SJSA1 (cell line): ENCODE results near the gene PPFIBP2. TPM values are rescaled to one million over a fixed set of nuclear protein-coding genes. Genes with fewer than 3 reads are reported as not detected.

Experiments used
- DNase-seq, 2 experiments: peaks; one replicate each; pipeline ENCODE4 v3.0.0-alpha.2; 2015 to 2020; ENCODE audit warnings: low spot score in 2 of 2, low read depth in 1 of 2
- H3K27ac ChIP-seq: fragments of 250-450 bp; sonication (Bioruptor Pico); 2 replicates; pipeline ENCODE4 v1.5.1; 2020; ENCODE audit warnings: mild to moderate bottlenecking, moderate library complexity
- H3K27me3 ChIP-seq: fragments of 250-450 bp; sonication (Bioruptor Pico); replicated peaks from 2 replicates; pipeline ENCODE4 v1.5.1; 2020; ENCODE audit warnings: mild to moderate bottlenecking, moderate library complexity
- H3K36me3 ChIP-seq: fragments of 250-450 bp; sonication (Bioruptor Pico); 2 replicates; pipeline ENCODE4 v1.5.1; 2020; ENCODE audit warnings: mild to moderate bottlenecking
- H3K4me1 ChIP-seq: fragments of 250-450 bp; sonication (Bioruptor Pico); replicated peaks from 2 replicates; pipeline ENCODE4 v1.6.1; 2021; ENCODE audit warnings: mild to moderate bottlenecking
- H3K4me3 ChIP-seq: fragments of 250-450 bp; sonication (Bioruptor Pico); 2 replicates; pipeline ENCODE4 v1.5.1; 2020; ENCODE audit warnings: mild to moderate bottlenecking
- H3K9me3 ChIP-seq: fragments of 250-450 bp; sonication (Bioruptor Pico); replicated peaks from 2 replicates; pipeline ENCODE4 v1.5.1; 2020; ENCODE audit warnings: mild to moderate bottlenecking
- total RNA-seq: library from RNA; depleted of rRNA; stranded (reverse); fragments of >200 nt; shearing (Covaris generic); gene quantifications from 2 replicates; pipeline ENCODE4 v1.2.3, GENCODE V29; 2014

The PPFIBP2 gene
- total RNA-seq, 1 experiment from 2014 or later = 7.4 TPM

DNA sequence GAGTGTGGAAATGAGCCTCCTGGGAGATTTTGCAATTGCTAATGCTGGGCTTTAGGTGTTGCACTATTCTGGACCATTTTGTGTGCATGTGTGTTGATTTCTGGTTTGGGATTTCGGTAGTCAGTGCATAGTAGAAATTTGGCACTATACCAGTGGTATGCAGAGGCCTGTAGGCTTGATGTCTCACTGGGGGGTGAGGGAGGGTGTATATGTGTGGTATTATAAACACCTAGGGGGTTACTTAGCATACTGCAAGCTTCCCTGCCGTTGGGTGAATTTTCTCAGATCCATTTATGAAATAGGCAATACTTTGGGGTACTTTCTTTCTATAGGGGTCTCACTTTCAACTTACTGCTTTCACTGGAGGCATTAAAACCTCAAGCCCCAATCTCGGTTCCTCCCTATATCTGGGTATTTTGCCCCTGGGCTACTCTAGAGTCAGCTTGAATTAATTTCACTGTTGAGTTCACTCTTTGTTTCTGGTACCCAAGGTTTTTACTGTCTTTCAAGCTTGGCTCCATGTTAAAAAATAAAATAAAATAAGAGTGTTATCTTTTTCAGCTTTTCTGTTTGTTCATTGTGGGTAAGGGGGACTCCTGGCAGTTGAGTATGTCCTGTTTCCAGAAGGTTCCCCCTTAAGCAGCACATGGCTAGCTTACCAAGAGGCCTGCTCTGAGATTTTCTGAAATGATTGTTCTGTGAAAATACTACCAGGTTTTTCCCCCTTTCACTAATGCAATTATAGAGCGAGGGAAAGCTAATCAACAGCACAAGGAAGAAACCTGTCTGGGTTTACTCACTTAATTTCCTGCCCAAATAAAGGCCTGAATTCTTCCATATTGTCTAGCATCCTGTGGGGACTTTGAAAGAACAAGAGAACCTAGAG, 45.8 kb downstream of the PPFIBP2 start:
- Histone ChIP-seq H3K4me1 (peaks cover 6% of the 10 kb centered on the region), H3K4me3 (no peak overlapping the region), H3K36me3 (no peaks in the 10 kb centered on the region), H3K27me3 (no peaks in the 10 kb centered on the region), H3K9me3 (no peaks in the 10 kb centered on the region), H3K27ac (no peak overlapping the region)
- DNase-seq = no peak

DNA sequence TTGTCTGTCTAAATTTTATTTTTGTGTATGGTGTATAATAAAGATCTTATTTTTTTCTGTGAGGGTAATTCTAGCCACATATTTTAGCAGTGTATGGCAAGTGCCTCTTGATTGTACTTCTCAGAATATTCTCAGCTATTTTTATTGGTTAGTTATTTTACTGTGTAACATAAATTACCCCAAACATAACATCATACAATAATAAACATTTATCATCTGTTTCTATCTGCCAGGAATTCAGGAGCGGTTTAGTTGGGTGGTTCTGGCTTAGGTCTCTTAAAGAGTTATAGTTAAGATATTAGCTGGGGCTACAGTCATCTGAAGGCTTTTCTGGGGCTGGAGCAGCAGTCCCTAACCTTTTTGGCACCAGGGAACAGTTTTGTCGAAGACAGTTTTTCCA, 47.8 kb downstream of the PPFIBP2 start:
- DNase-seq = no peak

DNA sequence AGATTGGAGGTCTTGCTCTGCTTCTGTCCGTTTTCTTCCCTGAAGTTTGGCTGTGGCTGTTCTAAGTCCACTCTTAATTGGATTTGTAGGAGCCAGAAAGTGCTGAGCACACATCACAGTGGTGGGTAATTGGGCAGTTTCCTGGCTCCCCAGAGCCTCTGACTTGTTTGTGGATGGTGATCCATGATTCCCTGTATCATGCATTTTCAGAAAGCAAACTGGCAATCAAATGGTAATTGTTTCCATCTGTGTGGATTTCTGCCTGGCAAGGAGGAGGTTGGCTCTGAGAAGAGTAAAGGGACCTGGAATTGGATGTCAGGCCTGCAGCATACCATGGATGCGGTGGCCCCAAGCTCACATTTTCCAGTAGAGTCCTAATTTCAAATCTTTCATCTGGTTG, 49.5 kb downstream of the PPFIBP2 start:
- H3K27ac ChIP-seq = no peak overlapping the region
- no peaks in the 10 kb centered on the region for H3K9me3 ChIP-seq
- no peaks in the 10 kb centered on the region for H3K4me1 ChIP-seq
- no peaks in the 10 kb centered on the region for H3K27me3 ChIP-seq
- H3K36me3 ChIP-seq = no peaks in the 10 kb centered on the region
- no peak overlapping the region for H3K4me3 ChIP-seq
- DNase-seq = no peak

More for the DNA sequence above, 47.8 kb downstream of the PPFIBP2 start:
- H3K27me3 ChIP-seq = no peaks in the 10 kb centered on the region
- H3K4me3 ChIP-seq = no peak overlapping the region
- H3K27ac ChIP-seq = no peak overlapping the region
- H3K9me3 ChIP-seq = no peaks in the 10 kb centered on the region
- H3K4me1 ChIP-seq = no peaks in the 10 kb centered on the region
- no peaks in the 10 kb centered on the region for H3K36me3 ChIP-seq

DNA sequence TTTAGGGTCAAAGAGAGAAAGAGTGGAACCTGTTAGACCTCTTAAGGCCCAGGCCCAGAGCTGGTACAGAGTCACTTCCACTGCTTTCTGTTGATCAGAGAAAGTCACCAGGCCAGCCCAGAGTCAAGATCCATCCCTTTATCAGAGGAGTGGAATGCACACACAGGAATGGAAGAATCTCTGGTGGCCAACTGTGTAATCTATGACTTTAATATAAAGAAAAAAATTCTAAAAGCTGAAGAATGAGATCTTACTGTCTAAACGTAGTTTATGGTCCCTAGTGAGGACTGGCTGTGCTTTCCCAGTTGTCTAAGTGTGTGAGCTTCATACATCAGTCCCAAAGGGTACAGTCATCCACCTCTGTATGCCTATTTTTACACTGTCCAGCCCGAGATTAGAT, 51.0 kb downstream of the PPFIBP2 start:
- DNase-seq = no peak
- Histone ChIP-seq H3K36me3 (no peaks in the 10 kb centered on the region), H3K27ac (no peak overlapping the region), H3K9me3 (no peaks in the 10 kb centered on the region), H3K4me3 (no peak overlapping the region), H3K4me1 (no peaks in the 10 kb centered on the region), H3K27me3 (no peaks in the 10 kb centered on the region)

DNA sequence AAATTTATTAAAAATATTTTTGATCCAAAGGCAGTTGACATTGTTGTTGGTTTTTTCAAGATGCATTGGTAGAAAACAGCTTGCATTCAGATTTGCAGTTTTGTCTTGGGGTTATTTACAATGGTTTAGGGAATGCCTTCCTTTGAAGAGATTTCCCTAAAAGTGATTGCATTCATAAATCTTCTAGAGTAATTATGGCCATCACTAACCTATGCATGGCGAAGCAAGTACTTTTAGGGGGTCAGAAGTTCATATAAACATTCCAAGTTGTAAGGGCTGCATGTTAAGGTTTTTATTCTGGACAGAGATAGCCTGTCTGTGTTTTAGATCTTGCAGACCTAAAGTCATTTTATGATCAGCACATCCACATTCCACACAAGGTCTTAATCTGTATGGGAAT, 53.5 kb downstream of the PPFIBP2 start:
- H3K9me3 ChIP-seq = no peaks in the 10 kb centered on the region
- H3K4me1 ChIP-seq = peaks cover 11% of the 10 kb centered on the region

DNA sequence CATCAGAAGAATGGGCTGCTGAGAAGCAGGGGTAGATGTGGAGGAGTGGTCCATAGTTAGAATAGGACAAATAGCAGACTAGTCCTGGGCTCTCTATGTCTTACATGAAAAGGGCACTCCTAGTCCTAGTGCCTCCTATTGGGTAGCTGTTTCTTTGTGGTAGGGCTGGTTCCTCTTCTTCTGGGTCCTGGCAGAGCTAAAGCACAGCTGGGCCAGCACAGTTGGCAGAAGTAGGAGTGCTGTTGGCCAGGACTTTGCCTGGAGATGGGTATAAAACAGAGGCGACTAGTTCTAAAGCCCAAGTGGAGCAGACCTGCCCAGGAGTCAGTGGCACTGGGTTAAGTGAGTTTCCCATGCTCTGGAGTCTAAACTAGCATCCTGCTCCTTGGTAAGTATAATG, 55.2 kb downstream of the PPFIBP2 start:
- no peak overlapping the region for H3K4me3 ChIP-seq
- no peaks in the 10 kb centered on the region for H3K9me3 ChIP-seq
- H3K27me3 ChIP-seq = no peaks in the 10 kb centered on the region
- no peak for DNase-seq
- H3K4me1 ChIP-seq = peaks cover 25% of the 10 kb centered on the region
- H3K27ac ChIP-seq = no peak overlapping the region
- H3K36me3 ChIP-seq = no peaks in the 10 kb centered on the region

More for the DNA sequence above, 53.5 kb downstream of the PPFIBP2 start:
- H3K4me3 ChIP-seq = no peak overlapping the region
- H3K27me3 ChIP-seq = no peaks in the 10 kb centered on the region
- no peak overlapping the region for H3K27ac ChIP-seq
- DNase-seq = no peak
- H3K36me3 ChIP-seq = no peaks in the 10 kb centered on the region

DNA sequence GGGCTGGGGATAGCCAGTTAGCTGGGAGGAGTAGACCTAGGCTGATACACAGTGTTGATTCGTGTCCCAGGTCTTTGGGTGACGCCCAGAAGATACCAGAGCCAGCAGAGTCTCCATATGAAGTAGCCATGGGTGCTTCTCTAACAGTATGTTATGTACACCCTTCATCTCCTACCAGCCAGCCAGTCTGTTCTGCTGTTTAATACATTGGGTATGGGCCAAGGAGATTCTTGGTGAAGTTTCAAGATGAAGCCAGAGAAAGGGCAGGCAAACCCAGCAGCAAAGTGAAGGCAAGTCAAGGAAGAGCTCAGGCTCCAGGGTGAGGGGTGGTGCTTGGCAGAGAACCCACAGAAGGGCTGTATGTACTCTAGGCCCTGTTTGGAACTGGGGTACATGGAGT, 56.4 kb downstream of the PPFIBP2 start:
- no peak overlapping the region for H3K27ac ChIP-seq
- H3K36me3 ChIP-seq = no peaks in the 10 kb centered on the region
- no peak for DNase-seq
- no peak overlapping the region for H3K4me3 ChIP-seq
- H3K4me1 ChIP-seq = peaks cover 37% of the 10 kb centered on the region
- no peaks in the 10 kb centered on the region for H3K27me3 ChIP-seq
- no peaks in the 10 kb centered on the region for H3K9me3 ChIP-seq

DNA sequence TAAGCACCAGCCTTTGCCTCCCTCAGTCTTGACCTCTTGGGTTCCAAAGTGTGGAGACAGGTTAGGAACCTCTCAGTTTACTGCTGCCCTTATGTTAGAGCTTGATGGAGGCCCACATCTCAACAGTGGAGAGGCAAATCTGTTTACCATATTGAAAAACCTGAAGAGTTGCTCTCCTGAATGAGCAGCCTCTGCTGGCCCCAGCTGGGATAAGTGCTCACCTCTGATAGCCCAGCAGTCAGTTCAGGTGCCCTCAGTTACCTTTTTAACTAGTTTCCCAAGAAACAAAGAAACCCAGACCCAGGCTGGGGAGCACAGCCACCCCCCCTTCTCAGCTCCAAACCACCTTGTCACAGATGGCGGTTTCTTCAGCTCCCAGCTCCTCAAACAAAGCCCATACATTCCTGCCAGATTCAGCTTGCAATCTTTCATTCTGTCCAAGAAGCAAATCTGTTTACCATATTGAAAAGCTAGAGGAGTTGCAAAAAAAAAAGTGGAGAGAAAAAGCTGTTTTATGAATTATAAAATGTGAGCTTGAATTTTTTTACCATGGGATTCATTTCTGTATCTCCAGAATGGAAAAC, 57.2 kb downstream of the PPFIBP2 start:
- no peak for DNase-seq
- H3K36me3 ChIP-seq = no peaks in the 10 kb centered on the region
- no peak overlapping the region for H3K27ac ChIP-seq
- H3K27me3 ChIP-seq = no peaks in the 10 kb centered on the region
- no peak overlapping the region for H3K4me3 ChIP-seq
- H3K9me3 ChIP-seq = no peaks in the 10 kb centered on the region
- H3K4me1 ChIP-seq = peaks cover 45% of the 10 kb centered on the region

DNA sequence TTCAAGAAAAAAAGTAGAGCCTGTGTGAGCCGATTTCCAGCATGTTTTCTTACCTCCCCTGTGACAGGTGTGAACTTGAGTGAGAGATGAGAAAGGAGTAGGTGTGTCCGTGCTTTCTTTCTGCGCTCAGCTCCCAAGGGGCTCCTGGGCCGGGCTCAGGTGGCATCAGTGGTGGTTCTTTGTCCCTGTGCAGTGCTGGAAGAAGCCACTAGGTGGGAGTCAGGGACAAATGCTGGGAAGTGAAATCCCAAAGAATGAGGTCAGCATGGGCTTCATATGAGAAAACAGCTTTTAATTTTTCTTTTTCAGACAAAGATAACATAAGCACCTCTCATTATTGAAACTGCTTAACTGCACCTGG, 57.8 kb downstream of the PPFIBP2 start:
- Histone ChIP-seq H3K27ac (peak overlapping the region; percentile 73), H3K27me3 (no peaks in the 10 kb centered on the region), H3K4me1 (peaks cover 51% of the 10 kb centered on the region), H3K36me3 (no peaks in the 10 kb centered on the region), H3K4me3 (no peak overlapping the region), H3K9me3 (no peaks in the 10 kb centered on the region)
- peak; percentile 44 to 55 for DNase-seq

DNA sequence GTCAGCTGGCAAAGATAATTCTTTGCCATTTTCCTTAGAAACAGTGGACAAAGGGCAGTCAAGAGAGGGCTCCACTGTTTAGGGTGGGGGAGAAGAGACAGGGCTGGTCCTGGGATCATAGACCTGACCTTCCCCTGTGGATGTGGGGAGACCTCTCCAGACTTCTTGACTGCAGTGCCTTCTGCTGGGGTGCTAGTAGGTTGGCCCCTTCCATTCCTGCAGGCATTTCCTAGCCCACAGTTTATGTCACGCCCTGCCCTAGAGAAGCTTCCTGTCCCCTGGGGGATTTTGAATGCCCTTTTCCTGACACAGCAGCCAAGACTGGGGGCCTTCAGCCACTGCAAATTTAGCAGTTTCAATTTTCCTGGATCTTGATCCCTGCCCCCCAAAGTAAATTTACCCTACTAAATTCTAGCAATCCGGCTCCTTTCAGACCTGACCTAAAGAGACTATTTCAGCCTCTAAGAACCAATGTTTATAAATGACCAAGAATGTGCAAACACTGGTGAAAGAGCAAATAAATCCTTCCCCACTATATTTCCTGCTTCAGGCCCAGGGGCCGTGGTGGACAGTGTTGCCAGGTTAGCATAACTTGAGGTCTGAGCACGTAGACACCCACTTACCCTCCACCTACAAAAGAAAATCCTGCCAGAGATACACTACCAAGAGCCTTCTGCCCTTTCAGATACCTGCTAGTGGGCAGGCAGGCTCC, 58.4 kb downstream of the PPFIBP2 start:
- H3K9me3 ChIP-seq = no peaks in the 10 kb centered on the region
- no peaks in the 10 kb centered on the region for H3K36me3 ChIP-seq
- H3K4me3 ChIP-seq = no peak overlapping the region
- H3K27ac ChIP-seq = peak overlapping the region; percentile 73
- DNase-seq = peak; percentile 53 to 66
- H3K4me1 ChIP-seq = peaks cover 56% of the 10 kb centered on the region
- no peaks in the 10 kb centered on the region for H3K27me3 ChIP-seq

DNA sequence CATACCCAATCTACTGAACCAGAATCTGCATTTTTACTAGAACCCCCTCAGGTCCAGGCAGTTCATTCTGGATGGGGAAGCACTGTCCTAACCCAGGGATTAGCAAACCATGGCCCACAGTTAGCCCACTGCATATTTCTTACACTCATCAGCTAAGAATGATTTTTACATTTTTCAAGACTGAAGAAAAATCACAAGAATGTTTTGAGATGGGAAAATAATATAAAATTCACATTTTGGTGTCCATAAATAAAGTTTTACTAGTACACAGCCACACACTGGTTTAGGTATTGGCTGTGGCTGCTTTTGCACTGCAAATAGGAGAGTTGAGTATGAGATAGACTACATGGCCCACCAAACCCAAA, 59.4 kb downstream of the PPFIBP2 start:
- no peak for DNase-seq
- Histone ChIP-seq H3K4me1 (peaks cover 67% of the 10 kb centered on the region), H3K4me3 (no peak overlapping the region), H3K27ac (no peak overlapping the region), H3K27me3 (no peaks in the 10 kb centered on the region), H3K9me3 (no peaks in the 10 kb centered on the region), H3K36me3 (no peaks in the 10 kb centered on the region)

DNA sequence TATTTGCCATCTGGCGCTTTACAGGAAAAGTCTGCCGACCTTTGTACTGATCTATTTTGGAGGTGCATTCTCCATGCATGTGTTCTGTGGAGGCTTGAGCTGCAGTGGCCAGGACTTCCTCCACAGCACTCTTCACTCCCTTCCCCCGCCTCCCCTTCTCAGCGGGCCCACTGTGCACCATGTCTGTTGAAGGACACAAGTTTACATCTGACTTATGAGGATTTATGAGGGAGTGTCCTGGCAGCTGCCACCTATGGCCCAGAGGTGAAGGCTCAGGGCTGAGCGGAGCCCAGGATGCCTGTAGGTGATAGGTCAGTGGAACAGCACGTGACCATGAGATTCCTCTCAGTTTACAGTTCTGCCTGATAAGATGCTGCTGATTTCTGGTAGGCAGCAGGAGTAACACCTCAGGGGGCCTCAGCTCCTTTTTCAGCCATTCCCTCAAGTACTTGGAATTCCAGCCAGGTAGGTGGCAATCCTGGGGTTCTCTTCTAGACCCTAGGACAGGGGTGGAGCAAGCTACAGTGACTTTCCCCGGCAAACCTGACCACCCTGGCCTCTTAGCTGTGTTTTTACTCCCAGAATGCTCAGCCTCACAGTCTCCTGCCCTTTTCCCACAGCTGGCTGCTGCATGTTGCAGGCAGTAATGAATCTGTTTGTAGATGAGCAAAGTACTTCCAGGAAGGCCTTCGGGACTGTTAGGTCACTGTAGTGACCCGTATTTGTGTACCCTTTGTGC, 59.9 kb downstream of the PPFIBP2 start:
- no peak for DNase-seq
- peaks cover 72% of the 10 kb centered on the region for H3K4me1 ChIP-seq
- no peak overlapping the region for H3K4me3 ChIP-seq
- no peaks in the 10 kb centered on the region for H3K36me3 ChIP-seq
- H3K9me3 ChIP-seq = no peaks in the 10 kb centered on the region
- no peak overlapping the region for H3K27ac ChIP-seq
- no peaks in the 10 kb centered on the region for H3K27me3 ChIP-seq

DNA sequence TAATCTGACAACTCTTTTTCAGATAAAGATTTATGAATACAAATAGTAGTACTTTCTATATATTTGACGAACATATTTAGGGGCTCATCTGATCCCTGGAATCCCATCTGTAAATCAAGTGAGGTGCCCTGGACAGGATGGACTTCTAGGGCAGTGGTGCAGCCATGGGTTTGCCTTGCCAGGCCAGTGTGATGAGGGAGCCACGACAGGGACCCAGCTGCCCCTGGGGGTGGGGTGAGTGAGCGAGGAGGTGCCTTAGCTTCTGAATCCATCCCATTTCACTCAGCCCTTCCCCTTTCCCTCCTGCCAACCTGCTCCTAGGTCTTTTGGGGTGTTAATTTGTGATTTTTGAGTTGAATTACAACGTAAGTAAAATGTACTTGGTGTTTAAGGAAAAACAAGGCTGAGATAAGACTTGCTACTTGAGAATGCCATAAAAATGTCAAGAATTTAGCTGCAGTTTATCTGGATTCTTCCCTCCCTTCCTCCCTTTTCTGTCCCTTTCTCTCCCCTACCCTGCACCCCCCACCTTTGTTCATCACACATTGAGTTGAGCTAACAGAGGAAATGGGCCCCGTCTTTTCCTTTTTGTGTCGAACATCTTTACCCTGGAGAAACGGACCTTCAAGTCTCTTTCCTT, 60.8 kb downstream of the PPFIBP2 start:
- no peaks in the 10 kb centered on the region for H3K9me3 ChIP-seq
- no peak overlapping the region for H3K27ac ChIP-seq
- no peak overlapping the region for H3K4me3 ChIP-seq
- H3K27me3 ChIP-seq = no peaks in the 10 kb centered on the region
- no peaks in the 10 kb centered on the region for H3K36me3 ChIP-seq
- DNase-seq = no peak
- H3K4me1 ChIP-seq = peaks cover 81% of the 10 kb centered on the region
